HepG2 (cell line): ENCODE data around the gene CLEC10A. TPM values are rescaled to one million over a fixed set of nuclear protein-coding genes. Genes with fewer than 3 reads are reported as not detected.

ENCODE experiments used
- CBFB ChIP-seq: sonication (generic); formaldehyde crosslinking; IDR thresholded peaks from 2 replicates; pipeline ENCODE4 v1.4.0; 2020; ENCODE audit warnings: missing genetic modification reagents
- GATAD2A ChIP-seq: IDR thresholded peaks from 2 replicates; pipeline ENCODE4 v1.6.1; 2016
- HOXA3 ChIP-seq: sonication (generic); formaldehyde crosslinking; IDR thresholded peaks from 2 replicates; pipeline ENCODE4 v1.5.0; 2020; ENCODE audit warnings: missing genetic modification reagents
- KAT8 ChIP-seq: IDR thresholded peaks from 2 replicates; pipeline ENCODE4 v1.6.1; 2016; ENCODE audit warnings: missing genetic modification reagents, missing compliant biosample characterization
- KLF16 ChIP-seq, 2 experiments: sonication (generic) in 1 of 2; formaldehyde crosslinking in 1 of 2; IDR thresholded peaks; 2 replicates each; pipeline versions ENCODE4 v1.6.1 to v1.8.0; 2016 to 2023; ENCODE audit warnings: missing genetic modification reagents in 2 of 2, missing compliant biosample characterization in 1 of 2
- MEIS1 ChIP-seq: sonication (generic); formaldehyde crosslinking; IDR thresholded peaks from 2 replicates; pipeline ENCODE4 v1.9.0; 2021; ENCODE audit warnings: mild to moderate bottlenecking, missing genetic modification reagents, moderate library complexity, borderline replicate concordance
- NBN ChIP-seq: fragments of 450-650 bp; conservative IDR thresholded peaks from 2 replicates; pipeline ENCODE4 v1.6.1; 2017
- NFYB ChIP-seq: sonication (generic); formaldehyde crosslinking; IDR thresholded peaks from 2 replicates; pipeline ENCODE4 v1.4.0; 2020; ENCODE audit warnings: missing genetic modification reagents
- STAG1 ChIP-seq: sonication (generic); formaldehyde crosslinking; IDR thresholded peaks from 2 replicates; pipeline ENCODE4 v1.4.0; 2020; ENCODE audit warnings: missing genetic modification reagents
- SYNCRIP ChIP-seq: fragments of 200-400 bp; formaldehyde crosslinking; IDR thresholded peaks from 2 replicates; pipeline ENCODE4 v1.6.1; 2018; ENCODE audit warnings: mild to moderate bottlenecking, low read depth, low read length; ENCODE audit not compliant: insufficient read depth
- ZFP36 ChIP-seq: fragments of 150-350 bp; IDR thresholded peaks from 2 replicates; pipeline ENCODE4 v1.6.1; 2018; ENCODE audit warnings: borderline replicate concordance, low read length, low read depth; ENCODE audit not compliant: partially characterized antibody
- ZNF10 ChIP-seq: sonication (generic); formaldehyde crosslinking; IDR thresholded peaks from 2 replicates; pipeline ENCODE4 v1.4.0; 2020; ENCODE audit warnings: mild to moderate bottlenecking, low read depth, missing genetic modification reagents, borderline replicate concordance
- ZNF510 ChIP-seq: sonication (generic); formaldehyde crosslinking; IDR thresholded peaks from 2 replicates; pipeline ENCODE4 v1.4.0; 2020; ENCODE audit warnings: low read depth, mild to moderate bottlenecking, missing genetic modification reagents
- polyA plus RNA-seq, 8 experiments: library from polyadenylated mRNA; depleted of rRNA in 3 of 8; stranded (reverse) in 7 of 8; unstranded in 1 of 8; fragments of >200 nt; fragmentation: Illumina TruSeq in 4 of 8; extraction: Trizol in 4 of 8; gene quantifications; 2 replicates each; pipeline versions ENCODE4 v1.2.1 to v1.2.3, GENCODE V29; 2011 to 2016; ENCODE audit warnings: low read depth in 4 of 8, missing spikeins in 1 of 8, mixed read lengths in 1 of 8; ENCODE audit not compliant: insufficient read depth in 1 of 8
- total RNA-seq, 5 experiments: library from RNA; depleted of rRNA; stranded (reverse); fragments of >200 nt; fragmentation: Illumina TruSeq; extraction: Trizol; gene quantifications; 2 replicates each; pipeline ENCODE4 v1.2.3, GENCODE V29; 2016; ENCODE audit warnings: low read depth in 1 of 5
- TF ChIP-seq, protein P1 (sequence below): sonication (generic); formaldehyde crosslinking; IDR thresholded peaks from 2 replicates; pipeline ENCODE4 v1.4.0; 2020; ENCODE audit warnings: mild to moderate bottlenecking, missing genetic modification reagents
- TF ChIP-seq, protein P2 (sequence below): IDR thresholded peaks from 2 replicates; pipeline ENCODE4 v1.6.1; 2012; ENCODE audit warnings: low read length, improper control_type of control experiment
- TF ChIP-seq, protein P3 (sequence below): IDR thresholded peaks from 2 replicates; pipeline ENCODE4 v1.6.1; 2012; ENCODE audit warnings: inconsistent platforms

The CLEC10A gene
- total and polyA plus RNA-seq, 2 of the 13 experiments (the other 11 are each of a cell fraction or from before 2014, with no cell fraction given), result 0.33 TPM; not detected in 1

DNA sequence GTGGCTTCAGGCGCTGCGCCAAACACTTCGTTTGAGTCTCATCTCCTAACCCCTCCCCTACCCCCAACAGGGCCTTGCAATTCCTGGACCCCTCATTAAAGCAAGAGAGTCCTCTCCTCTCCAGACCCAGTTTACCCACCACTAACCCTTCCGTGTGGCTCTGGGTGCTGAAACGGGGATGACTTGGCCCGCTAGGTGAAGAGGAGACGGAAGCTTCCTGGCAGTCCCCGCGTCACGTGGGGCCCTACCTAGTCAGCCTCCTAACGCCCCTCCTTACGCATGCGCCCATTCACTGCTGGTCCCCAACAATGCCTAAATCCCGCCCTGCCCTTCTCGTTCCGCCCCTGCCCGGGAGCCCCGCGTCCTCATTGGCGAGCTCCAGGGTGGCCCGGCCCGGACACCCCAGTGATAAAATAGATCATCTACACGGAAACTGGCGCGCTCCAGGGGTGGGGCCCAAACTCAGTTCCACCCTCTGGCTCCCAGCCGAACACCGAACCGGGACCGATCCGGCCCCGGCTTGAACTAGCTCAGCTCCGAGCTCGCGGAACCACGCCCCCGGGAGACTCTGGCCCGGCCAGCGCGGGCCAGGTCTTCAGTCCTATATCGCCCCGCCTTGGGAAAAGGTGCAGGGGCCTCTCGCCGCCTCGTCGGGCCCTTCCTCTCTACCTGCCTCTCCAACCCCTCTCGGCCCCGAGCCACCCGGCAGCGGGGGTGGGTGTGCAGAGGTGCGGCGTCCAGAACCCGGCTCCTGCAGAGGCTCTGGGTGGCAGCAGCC is 44.3 kb downstream of the CLEC10A start, which contains the start of gene SLC16A13 (continued):
- TF ChIP-seq, protein P1, sequence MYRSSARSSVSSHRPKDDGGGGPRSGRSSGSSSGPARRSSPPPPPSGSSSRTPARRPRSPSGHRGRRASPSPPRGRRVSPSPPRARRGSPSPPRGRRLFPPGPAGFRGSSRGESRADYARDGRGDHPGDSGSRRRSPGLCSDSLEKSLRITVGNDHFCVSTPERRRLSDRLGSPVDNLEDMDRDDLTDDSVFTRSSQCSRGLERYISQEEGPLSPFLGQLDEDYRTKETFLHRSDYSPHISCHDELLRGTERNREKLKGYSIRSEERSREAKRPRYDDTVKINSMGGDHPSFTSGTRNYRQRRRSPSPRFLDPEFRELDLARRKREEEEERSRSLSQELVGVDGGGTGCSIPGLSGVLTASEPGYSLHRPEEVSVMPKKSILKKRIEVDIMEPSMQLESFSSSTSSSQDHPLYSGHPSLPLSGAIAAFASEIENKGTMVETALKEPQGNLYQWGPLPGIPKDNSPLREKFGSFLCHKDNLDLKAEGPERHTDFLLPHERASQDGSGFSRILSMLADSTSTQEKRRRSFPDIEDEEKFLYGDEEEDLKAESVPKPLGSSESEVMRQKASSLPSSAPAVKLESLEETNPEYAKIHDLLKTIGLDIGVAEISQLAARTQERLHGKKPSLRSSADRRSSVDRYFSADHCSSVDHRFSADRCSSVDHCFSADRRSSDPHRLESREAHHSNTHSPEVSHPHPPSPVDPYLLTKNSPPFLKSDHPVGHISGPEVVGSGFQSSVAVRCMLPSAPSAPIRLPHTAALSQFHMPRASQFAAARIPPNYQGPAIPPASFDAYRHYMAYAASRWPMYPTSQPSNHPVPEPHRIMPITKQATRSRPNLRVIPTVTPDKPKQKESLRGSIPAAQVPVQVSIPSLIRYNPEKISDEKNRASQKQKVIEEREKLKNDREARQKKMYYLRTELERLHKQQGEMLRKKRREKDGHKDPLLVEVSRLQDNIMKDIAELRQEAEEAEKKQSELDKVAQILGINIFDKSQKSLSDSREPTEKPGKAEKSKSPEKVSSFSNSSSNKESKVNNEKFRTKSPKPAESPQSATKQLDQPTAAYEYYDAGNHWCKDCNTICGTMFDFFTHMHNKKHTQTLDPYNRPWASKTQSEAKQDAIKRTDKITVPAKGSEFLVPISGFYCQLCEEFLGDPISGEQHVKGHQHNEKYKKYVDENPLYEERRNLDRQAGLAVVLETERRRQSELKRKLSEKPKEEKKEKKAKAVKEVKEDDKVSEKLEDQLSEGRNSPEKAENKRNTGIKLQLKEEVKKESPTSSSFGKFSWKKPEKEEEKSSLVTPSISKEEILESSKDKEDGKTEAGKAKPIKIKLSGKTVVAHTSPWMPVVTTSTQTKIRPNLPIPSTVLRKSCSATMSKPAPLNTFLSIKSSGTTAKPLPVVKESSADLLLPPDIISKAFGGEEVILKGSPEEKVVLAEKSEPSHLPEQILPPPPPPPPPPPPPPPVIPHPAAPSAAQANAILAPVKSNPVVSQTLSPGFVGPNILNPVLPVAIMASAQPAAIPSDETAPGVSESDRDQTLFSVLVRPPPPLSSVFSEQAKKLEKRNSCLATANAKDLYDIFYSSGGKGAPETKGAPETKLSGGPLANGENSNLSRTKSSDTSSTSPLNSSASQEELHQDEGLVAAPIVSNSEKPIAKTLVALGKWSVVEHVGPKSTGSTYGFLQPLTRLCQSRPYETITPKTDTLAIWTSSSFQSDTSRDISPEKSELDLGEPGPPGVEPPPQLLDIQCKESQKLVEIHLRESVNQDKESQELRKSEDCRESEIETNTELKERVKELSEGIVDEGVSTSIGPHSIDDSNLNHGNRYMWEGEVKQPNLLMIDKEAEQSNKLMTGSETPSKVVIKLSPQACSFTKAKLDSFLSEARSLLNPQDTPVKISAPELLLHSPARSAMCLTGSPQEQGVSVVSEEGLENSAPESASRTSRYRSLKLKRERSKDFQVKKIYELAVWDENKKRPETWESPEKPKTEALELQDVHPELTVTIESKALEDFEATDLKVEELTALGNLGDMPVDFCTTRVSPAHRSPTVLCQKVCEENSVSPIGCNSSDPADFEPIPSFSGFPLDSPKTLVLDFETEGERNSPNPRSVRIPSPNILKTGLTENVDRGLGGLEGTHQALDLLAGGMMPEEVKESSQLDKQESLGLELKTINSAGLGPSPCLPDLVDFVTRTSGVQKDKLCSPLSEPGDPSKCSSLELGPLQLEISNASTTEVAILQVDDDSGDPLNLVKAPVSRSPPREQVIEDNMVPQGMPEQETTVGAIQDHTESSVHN (CRISPR knock-in tag), result 0 out of 2 replicates have a peak, but pooled peaks have one; percentile 34
- TF ChIP-seq MEIS1 (peak; percentile 88; the same call in 1 of the 2 replicates), GATAD2A (CRISPR knock-in tag) (0 out of 2 replicates have a peak, but pooled peaks have one; percentile 9), ZFP36 (no peak), ZNF510 (no peak), NBN (no peak), NFYB (CRISPR knock-in tag) (peak; percentile 85), KLF16 (CRISPR knock-in tag; IDR thresholded peaks at IDR 0.05) (no peak; a peak in 1 of 4 replicates), HOXA3 (peak; percentile 58; the same call in 1 of the 2 replicates), ZNF10 (no peak), SYNCRIP (no peak), CBFB (CRISPR knock-in tag) (no peak; the same call in 1 of the 2 replicates), STAG1 (CRISPR knock-in tag) (no peak), KAT8 (CRISPR knock-in tag) (peak; percentile 81; the same call in 1 of the 2 replicates)
- TF ChIP-seq, protein P2, sequence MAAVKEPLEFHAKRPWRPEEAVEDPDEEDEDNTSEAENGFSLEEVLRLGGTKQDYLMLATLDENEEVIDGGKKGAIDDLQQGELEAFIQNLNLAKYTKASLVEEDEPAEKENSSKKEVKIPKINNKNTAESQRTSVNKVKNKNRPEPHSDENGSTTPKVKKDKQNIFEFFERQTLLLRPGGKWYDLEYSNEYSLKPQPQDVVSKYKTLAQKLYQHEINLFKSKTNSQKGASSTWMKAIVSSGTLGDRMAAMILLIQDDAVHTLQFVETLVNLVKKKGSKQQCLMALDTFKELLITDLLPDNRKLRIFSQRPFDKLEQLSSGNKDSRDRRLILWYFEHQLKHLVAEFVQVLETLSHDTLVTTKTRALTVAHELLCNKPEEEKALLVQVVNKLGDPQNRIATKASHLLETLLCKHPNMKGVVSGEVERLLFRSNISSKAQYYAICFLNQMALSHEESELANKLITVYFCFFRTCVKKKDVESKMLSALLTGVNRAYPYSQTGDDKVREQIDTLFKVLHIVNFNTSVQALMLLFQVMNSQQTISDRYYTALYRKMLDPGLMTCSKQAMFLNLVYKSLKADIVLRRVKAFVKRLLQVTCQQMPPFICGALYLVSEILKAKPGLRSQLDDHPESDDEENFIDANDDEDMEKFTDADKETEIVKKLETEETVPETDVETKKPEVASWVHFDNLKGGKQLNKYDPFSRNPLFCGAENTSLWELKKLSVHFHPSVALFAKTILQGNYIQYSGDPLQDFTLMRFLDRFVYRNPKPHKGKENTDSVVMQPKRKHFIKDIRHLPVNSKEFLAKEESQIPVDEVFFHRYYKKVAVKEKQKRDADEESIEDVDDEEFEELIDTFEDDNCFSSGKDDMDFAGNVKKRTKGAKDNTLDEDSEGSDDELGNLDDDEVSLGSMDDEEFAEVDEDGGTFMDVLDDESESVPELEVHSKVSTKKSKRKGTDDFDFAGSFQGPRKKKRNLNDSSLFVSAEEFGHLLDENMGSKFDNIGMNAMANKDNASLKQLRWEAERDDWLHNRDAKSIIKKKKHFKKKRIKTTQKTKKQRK, result no peak
- TF ChIP-seq, protein P3, sequence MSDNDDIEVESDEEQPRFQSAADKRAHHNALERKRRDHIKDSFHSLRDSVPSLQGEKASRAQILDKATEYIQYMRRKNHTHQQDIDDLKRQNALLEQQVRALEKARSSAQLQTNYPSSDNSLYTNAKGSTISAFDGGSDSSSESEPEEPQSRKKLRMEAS, result peak; percentile 78
